GM21786 (cell line): ENCODE data around the gene STN1.
"Not testable (repeated sequence)": the region's sequence is repeated elsewhere in the genome, so short reads cannot be mapped to it uniquely, and the experiment has no call there.

Source experiments
- ATAC-seq: cut with Tn5 transposase; IDR thresholded peaks from one replicate; pipeline ENCODE4 v1.9.1; 2021; ENCODE audit not compliant: unreplicated experiment

The STN1 gene

DNA sequence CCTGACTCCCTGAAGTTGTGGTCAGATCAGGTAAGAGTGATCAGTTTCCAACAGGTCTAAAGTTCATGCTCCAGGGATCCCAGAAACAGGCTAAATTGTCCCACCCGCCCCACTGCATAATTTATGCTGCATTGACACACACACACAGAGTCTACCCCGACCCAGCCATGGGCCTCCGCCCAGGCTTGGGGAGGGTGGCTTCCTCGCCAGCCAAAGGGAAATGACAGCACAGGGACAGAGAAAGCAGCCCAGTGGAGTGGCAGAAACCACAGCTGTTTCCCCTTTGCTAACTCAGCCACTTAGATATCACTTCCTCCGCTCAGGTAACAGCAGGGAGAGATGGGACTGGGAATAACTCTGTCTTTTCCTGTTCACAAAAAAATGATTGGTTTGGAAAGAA lies 72.0 kb downstream of the STN1 start:
- no peak for ATAC-seq

DNA sequence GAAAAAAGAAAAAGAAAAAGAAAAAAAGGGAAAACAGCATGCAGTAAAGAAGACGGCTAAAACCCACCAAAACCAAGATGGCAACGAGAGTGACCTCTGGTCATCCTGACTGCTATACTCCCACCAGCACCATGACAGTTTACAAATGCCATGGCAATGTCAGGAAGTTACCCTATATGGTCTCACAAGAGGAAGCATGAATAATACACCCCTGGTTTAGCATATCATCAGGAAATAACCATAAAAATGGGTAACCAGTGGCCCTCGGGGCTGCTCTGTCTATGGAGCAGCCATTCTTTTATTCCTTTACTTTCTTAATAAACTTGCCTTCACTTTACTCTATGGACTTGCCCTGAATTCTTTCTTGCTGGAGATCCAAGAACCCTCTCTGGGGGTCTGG lies 72.6 kb downstream of the STN1 start:
- not testable (repeated sequence) for ATAC-seq

DNA sequence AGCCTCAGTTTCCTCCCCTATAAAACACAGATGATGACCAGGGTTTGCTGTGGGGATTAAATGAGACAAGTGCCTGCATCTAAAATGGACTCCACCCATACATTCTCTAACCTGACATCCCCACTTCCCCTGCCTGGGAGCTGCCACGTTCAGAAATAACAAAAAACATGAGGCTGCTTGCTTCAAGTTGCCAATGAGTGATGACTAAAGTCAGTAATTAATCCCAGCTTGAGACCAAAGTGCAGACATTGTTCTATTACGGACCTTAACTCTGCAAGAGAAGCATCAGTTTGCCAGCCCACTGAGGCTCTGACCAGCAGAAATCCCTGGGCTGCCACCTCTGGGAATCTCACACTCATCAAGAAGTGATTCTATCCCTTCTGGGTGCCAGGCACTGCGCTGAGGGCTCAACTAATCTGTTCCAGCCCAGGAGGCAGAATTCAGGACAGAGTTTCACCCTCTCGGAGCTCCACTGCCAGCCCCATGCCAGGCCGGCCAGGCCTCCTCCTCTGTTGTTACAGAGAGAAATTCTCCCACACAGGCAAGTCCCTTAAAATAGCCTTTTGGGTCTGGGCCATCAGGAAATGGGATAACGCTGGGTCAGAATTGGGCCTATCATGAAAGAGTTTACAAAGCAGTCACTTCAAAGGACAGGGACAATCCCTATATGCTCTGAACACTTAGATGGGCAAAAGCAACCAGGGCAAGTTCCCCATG lies 74.0 kb downstream of the STN1 start:
- no peak for ATAC-seq

DNA sequence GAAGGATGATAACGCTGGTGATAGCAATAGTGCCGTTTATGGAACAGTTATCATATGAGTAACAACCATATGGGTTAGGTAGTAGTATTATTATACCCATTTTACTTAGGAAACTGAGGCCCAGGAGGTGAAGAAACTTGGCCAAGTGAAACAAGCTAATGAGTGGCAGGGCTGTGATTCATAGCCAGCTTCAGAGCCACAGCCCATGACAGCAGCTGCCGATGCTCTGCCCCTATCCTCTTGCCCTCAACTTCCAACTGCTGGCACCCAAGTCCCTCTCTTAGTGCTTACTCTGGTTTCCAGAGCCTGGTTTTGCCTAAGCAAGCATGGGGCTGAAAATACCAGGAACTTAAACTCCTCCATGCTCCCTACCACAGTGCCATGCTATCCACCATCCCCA lies 74.9 kb downstream of the STN1 start:
- ATAC-seq, result no peak

DNA sequence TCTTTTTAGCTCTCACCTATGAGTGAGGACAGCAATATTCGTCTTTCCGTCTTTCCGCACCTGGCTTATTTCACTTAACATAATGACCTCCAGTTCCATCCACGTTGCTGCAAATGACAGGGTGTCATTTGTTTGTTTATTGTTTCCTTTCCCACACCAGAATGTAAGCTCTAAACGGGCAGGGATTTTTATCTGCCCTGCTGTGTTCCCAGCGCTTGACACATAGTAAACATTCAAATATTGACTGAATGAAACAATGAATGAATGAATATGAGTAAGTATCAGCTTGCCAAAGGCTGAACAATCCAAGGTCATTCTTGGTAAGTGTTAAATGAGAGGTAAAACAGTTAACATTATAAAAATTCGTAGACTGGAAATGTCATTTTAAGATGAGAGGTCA lies 75.4 kb downstream of the STN1 start:
- ATAC-seq, result no peak

DNA sequence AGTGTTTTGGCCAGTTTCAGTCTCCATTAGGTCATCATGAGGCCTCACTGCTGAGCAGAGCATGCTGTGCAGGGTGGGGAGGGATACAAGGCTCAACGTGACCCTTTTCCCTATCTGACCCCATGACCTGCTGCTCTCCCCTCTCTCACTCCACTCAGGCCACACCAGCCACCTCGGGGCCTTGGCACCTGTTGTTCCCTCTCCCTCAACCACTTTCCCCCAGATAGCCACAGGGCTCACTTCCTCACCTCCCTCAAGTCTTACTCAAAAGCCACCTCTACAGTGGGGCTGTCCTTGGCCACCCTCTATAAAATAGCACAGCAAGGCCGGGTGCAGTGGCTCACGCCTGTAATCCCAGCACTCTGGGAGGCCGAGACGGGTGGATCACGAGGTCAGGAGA lies 76.5 kb downstream of the STN1 start:
- no peak for ATAC-seq

DNA sequence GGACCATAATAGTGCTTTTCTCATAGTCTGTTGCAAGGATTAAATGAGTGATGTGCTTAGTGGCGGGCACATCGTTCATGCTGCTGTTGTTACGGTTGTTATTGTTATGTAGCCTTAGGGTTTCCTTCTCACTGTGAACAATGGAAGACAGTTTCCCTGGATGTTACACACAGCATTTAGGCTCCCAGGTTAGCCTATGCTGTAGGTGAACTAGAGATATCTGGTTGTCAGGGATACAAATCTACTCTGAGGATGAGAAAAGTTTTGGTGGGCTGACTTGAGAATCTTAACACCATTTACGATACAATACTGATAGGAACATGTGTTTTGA lies 77.3 kb downstream of the STN1 start:
- no peak for ATAC-seq

DNA sequence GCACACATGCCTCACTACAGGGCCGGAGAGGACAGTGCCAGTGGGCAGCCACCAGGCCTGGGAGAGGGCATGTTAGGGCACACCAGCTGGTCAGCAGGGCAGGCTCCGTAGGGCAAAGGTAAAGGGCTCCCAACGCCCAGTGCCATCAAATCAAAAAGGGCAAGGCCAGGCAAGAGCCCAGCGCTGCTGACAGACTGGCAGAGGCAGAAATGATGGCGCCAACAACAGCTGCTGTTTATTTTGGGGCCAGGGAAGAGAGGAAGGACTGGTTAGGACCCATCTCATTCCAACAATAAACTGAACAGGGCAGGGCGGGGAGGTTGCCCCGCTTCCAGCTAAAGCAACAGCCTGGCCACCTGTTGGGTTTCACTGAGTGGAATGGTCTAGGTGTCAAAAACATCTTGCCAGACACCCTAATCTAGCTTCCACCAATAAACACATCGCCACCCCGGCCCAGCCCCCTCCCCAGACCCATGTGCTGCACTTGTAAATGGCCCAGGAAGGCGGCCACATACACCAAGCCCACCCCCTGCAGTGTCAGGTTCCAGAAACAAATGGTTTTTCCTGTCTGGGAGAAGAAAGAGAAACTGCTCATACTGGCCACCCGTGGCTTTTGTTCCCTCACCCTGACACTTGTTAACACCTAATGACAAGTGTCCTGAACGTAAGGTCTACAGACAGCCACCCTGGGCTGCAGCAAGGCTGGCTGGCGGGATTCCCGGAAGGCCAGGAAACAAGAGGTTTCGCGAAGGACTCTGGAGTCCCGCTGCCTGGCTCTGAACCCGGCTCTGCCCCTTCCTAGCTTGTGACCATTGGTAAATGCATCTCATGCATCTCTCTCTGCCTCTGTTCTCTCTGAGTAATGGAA lies 77.9 kb downstream of the STN1 start:
- ATAC-seq, result no peak

DNA sequence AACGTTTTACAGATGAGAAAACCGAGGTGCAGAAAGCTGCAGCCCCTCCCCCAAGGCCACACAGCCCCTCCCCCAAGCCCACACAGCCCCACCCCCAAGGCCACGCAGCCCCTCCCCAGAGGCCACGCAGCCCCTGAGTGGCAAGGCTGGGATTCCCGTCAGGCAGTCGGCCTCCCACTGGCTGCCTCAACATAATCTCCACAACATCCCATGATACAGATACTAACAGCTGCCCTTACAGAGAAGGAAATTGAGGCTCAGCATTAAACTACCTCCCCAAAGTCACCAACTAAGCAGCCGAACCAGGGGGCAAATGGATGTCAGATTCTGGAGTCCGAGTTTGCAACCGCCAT lies 78.5 kb downstream of the STN1 start:
- ATAC-seq, result no peak

DNA sequence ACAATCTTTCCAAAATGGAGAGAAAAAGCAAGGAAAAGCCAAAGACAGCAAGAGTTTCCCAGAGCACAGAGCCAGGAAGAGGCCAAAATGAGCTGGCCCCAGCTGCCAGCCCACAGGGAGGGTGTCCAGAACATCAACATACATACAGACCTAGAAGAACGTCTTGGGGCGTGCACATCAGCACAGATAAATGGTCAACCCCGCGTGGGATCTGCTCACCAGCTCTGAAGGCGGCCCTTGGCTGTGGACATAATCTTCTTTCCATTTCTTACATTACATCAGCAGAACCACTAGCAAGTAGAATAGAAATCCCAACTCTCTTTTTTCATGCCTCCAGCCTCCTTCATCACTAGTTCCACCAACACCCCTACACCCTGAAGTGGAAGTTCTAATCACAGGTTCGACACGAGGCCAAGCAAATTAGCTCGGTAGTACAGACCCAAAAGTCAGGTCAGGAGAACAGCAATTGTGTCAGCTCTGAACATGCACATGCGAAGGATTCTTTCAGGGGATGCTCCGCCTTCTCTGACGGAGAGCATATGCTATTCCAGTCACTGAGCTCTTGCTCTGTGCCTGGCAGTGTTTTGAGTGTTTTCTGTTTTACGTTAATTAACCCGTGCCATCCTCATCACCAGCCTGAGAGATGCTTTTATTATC lies 79.0 kb downstream of the STN1 start:
- no peak for ATAC-seq

DNA sequence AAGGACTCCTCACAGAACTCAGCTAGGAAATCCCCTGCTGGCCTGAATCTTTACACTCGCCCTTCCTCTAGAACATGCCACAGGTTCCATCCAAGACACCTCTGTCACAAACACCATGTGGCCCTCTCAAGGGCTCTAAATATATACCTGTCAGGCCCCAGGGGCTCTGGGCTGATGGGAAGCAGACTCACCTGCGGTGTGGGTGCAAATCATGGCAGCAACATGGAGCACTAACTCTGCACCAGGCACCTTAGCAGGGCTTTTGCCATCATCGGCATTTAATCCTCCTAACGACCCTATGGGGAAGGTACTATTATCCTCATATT lies 80.0 kb downstream of the STN1 start:
- no peak for ATAC-seq

DNA sequence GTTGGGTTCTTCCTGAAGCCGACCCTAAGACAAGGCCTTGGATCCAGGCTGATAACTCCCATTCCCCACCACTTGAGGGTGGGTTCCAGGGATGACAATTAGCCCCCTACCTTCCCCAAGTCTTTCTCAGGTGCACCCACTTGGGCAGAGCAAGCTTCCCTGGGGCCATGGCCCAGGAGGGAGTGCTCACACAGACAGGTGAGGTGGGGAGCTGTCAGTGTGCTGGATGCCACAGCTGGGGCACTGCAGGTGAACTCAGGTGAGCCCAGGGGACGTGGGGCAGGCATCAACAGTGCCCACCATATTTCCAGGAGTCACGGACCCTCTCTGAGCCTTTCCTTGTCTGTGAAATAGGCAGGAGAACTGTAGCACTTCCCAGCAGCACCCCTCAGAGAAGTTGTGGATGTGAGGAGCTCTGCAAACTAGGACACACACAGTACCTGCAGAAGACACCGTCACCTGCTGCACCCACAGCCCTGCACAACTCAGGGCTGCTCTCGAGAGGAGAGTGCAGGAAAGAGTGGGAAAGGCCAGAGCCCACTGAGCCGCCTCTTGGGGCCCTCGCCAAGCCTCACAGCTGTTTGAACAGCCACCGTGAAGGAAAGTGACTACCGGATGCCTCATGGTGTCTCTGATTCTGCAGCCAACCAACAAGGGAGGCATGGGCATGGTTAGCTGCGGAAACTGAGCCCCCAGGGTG lies 80.5 kb downstream of the STN1 start:
- no peak for ATAC-seq

DNA sequence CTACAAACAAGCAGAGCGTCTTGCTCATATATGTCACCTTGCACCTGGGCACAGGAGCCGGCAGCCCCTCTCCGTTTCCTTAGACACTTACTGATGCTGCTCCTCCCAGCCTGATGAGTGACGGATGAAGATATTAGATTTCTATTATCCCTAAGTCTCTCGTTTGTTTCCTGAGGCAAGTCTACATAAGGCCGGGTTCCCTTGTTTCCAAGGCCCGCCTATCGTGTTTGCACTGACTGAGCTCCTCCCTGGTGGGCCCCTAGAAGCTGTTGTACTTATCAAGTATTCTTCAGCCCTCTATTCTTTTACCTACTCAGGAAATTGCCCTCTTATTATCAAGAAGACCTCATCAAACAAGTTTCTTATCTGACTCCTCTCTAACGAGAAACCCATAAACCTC lies 81.1 kb downstream of the STN1 start:
- ATAC-seq, result no peak

DNA sequence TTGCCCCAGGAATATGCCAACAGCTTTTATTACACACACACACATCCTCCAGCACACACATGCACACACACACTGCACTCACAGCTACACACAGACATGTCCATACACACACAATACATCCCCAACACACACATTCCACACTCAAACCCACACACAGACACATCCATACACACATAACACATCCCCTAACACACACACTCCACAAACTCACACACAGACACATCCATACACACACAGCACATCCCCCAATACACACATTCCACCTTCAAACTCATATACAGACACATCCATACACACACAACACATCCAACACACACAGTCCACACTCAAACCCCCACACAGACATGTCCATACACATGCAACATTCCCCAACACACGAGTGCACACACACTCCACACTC lies 81.7 kb downstream of the STN1 start:
- no peak for ATAC-seq

DNA sequence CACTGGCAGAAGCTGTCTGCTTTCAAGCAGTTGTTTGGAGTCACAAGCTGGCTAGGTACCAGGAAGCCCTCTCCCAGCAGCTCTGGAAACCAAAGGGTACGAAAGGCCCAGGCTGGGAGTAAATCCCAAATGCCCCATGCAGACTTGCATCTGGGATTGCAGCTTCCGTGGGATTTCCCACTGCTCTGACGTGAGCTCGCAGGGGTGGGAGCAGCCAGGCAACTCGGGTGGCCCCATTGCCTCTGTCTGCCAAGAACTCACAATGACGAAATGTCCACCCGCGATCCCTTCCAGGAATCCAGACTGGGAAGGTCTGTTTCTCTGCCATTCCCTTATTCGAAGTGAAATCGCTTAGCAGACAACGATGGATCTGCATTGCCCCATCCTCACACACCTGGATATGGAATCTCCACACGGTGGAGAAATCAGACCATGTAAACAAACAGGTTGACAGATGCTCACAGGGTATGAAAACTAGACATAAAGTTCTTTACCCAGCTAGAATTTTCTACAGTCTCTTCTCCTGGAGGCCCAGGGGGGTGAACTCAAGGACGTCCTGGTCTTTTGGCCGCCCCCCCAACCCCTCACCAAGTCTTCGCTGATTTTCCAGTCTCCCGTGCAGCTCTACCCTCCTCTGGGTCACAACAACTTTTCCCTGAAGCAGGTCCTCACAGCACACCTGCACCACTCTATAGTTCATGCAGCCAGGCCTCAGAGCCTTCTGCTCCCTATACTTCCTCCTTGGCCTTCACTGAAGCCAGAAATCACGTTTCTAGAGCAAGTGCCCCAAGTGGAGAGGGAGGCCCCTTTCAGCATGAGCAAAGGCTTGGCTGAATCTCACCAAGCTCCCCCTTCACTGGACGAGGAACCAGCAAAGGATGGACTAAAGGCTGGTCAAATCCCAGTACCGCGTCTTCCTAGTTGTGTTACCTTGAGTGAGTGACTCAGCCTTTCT lies 82.6 kb downstream of the STN1 start:
- ATAC-seq, result no peak

DNA sequence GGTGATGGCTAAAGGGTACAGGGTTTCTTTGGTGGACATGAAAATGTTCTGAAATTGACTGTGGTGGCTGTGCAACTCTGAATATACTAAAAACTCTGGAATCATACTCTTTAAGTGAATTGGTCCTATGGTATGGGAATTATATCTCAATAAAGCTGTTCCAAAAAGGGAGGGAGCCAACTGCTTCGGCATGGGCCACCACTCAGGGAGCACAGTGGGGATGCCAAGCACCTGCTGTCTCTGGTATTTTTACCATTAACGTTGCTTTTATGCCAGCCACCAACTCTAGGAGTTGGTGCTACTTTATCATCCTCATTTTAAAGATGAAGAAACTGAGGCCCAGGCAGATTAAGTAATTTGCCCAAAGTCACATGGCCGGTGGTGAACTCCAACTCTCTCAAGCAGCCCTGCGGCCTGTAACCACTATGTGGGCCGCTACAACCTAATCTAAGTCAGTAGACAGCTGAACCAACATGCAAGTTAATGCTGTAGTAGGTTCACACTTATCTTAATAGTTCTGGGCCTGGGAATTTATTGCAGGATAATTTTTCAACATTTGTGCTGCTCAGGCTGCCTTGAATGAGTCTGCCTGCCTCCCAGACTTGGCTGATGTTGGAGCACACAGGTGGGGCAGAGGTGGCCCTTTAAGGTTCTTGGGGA lies 83.4 kb downstream of the STN1 start:
- no peak for ATAC-seq

DNA sequence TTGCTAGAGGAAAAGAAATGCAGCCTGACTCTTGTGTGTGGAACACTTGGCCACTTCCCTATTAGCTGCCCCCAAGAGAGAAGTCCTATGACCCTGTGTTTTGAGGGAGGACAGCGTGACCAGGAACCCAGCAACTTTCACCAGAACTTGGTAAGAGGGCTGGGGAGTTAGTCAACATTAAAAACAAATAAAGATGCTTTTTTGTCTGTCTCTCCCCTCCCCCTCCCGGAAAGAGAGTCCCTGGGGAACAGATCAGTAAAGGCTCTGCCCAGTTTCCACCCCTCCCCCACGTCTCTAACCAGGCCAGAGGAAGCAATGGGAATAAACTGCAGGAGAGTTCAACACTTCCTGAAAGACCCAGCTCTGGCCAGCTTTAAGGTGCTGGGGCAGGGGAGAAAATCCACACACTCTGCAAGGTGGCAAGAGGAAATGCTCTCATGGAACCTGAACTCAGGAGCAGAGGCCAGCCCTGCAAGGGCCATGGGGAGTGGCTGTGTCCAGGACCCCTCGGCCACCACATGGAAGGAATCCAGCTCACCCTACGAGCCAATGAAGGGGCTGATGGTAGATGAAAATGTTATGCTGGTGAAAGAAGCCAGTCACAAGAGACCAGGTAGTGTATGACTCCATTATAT lies 84.1 kb downstream of the STN1 start:
- no peak for ATAC-seq

DNA sequence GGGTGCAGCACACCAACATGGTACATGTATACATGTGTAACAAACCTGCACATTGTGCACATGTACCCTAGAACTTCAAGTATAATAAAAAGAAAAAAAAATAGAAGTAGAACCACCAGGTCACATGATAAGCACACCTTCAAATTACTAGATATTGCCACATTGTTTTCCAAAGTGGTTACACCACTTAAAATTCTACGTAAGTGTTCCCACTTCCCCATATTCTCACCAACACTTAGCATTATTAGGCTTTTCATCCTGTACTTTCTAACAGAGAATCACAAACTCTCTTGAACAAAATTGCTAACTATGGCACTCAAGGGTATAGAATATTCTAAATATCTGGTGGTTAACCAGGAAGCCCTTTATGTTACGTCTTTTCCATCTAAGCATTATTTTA lies 85.2 kb downstream of the STN1 start:
- ATAC-seq, result no peak
